Large intestine (tissue), 3 donors: ENCODE data around the gene TMEM176A. TPM values are rescaled to one million over a fixed set of nuclear protein-coding genes. Genes with fewer than 3 reads are reported as not detected.

Experiments
- DNase-seq, 2 donors: peaks; one replicate each; pipeline versions ENCODE4 v3.0.0 to v3.0.0-alpha.2; 2013
- H3K27ac ChIP-seq: one replicate; pipeline ENCODE4 v1.5.1; 2013; ENCODE audit warnings: low read length
- H3K27me3 ChIP-seq: 2 replicates; pipeline ENCODE4 v1.6.1; 2013; ENCODE audit warnings: low read length; ENCODE audit not compliant: control insufficient read depth, insufficient read depth
- H3K36me3 ChIP-seq: 2 replicates; pipeline ENCODE4 v1.6.1; 2013; ENCODE audit warnings: low read length; ENCODE audit not compliant: control insufficient read depth, insufficient read depth
- H3K4me1 ChIP-seq: one replicate; pipeline ENCODE4 v1.6.1; 2013; ENCODE audit warnings: low read length; ENCODE audit not compliant: control insufficient read depth, insufficient read depth
- H3K4me3 ChIP-seq: one replicate; pipeline ENCODE4 v1.5.1; 2013; ENCODE audit warnings: low read length
- H3K9me3 ChIP-seq: one replicate; pipeline ENCODE4 v1.6.1; 2013; ENCODE audit warnings: mild to moderate bottlenecking, low read depth, low read length, moderate library complexity; ENCODE audit not compliant: control insufficient read depth
- WGBS: methylation state at CpG from one replicate; pipeline ENCODE4 v1.1.5; 2013; ENCODE audit warnings: low lambda C conversion rate; ENCODE audit not compliant: insufficient coverage; 5-methylcytosine and 5-hydroxymethylcytosine counted together
- polyA plus RNA-seq: library from polyadenylated mRNA; unstranded; fragments of 120-200 nt; gene quantifications from one replicate; pipeline ENCODE4 v1.2.1, GENCODE V29; 2013

TMEM176A gene
- polyA plus RNA-seq, 1 donor: 300 TPM

GRCh38 chr7:150846291-150847115 lies 45.9 kb downstream of the TMEM176A start:
- no peaks in the 10 kb centered on the region for H3K36me3 ChIP-seq
- DNase-seq: no peak

GRCh38 chr7:150847536-150847935 lies 47.0 kb downstream of the TMEM176A start:
- WGBS: no CpG with 5 or more reads among the region's 5 CpGs
- Histone ChIP-seq H3K27me3 (no peaks in the 10 kb centered on the region), H3K36me3 (no peaks in the 10 kb centered on the region), H3K4me1 (peaks cover 22% of the 10 kb centered on the region), H3K27ac (no peak overlapping the region), H3K4me3 (no peak overlapping the region), H3K9me3 (no peaks in the 10 kb centered on the region)
- DNase-seq: peak; percentile 24 to 55

More at GRCh38 chr7:150846291-150847115, 45.9 kb downstream of the TMEM176A start:
- Histone ChIP-seq H3K4me1 (peaks cover 17% of the 10 kb centered on the region), H3K27ac (no peak overlapping the region), H3K9me3 (no peaks in the 10 kb centered on the region), H3K27me3 (no peaks in the 10 kb centered on the region), H3K4me3 (no peak overlapping the region)
- WGBS: no CpG with 5 or more reads among the region's 14 CpGs

GRCh38 chr7:150848111-150848510 lies 47.5 kb downstream of the TMEM176A start:
- no CpG with 5 or more reads among the region's 8 CpGs for WGBS
- no peak overlapping the region for H3K4me3 ChIP-seq
- peaks cover 22% of the 10 kb centered on the region for H3K4me1 ChIP-seq
- DNase-seq: no peak
- H3K27ac ChIP-seq: no peak overlapping the region
- no peaks in the 10 kb centered on the region for H3K36me3 ChIP-seq
- no peaks in the 10 kb centered on the region for H3K27me3 ChIP-seq
- H3K9me3 ChIP-seq: no peaks in the 10 kb centered on the region

- DNase-seq: no peak
- Histone ChIP-seq H3K9me3 (no peaks in the 10 kb centered on the region), H3K27ac (no peak overlapping the region), H3K4me3 (no peak overlapping the region), H3K4me1 (peaks cover 22% of the 10 kb centered on the region), H3K27me3 (no peaks in the 10 kb centered on the region), H3K36me3 (no peaks in the 10 kb centered on the region)
- WGBS: no CpG with 5 or more reads among the region's 3 CpGs
Measured at GRCh38 chr7:150848561-150849115, 48.1 kb downstream of the TMEM176A start.

- no peak for DNase-seq
- peaks cover 27% of the 10 kb centered on the region for H3K4me1 ChIP-seq
- WGBS: no CpG with 5 or more reads among the region's 10 CpGs
Measured at GRCh38 chr7:150849204-150849775, 48.7 kb downstream of the TMEM176A start.

GRCh38 chr7:150850273-150850672 lies 49.7 kb downstream of the TMEM176A start:
- Histone ChIP-seq H3K36me3 (no peaks in the 10 kb centered on the region), H3K4me1 (peaks cover 28% of the 10 kb centered on the region), H3K27ac (no peak overlapping the region), H3K4me3 (no peak overlapping the region), H3K9me3 (no peaks in the 10 kb centered on the region), H3K27me3 (no peaks in the 10 kb centered on the region)
- WGBS: no CpG with 5 or more reads among the region's 5 CpGs
- no peak for DNase-seq

More at GRCh38 chr7:150849204-150849775, 48.7 kb downstream of the TMEM176A start:
- Histone ChIP-seq H3K27ac (no peak overlapping the region), H3K36me3 (no peaks in the 10 kb centered on the region), H3K27me3 (no peaks in the 10 kb centered on the region), H3K4me3 (no peak overlapping the region), H3K9me3 (no peaks in the 10 kb centered on the region)

GRCh38 chr7:150851492-150852370 lies 51.2 kb downstream of the TMEM176A start:
- peak overlapping the region; percentile 75 for H3K27ac ChIP-seq
- no peak for DNase-seq
- no CpG with 5 or more reads among the region's 19 CpGs for WGBS
- no peaks in the 10 kb centered on the region for H3K27me3 ChIP-seq
- H3K36me3 ChIP-seq: peaks cover 2% of the 10 kb centered on the region
- H3K4me1 ChIP-seq: peaks cover 22% of the 10 kb centered on the region
- H3K9me3 ChIP-seq: no peaks in the 10 kb centered on the region
- peak overlapping the region; percentile 52 for H3K4me3 ChIP-seq

- no CpG with 5 or more reads among the region's 8 CpGs for WGBS
- Histone ChIP-seq H3K4me3 (peak within 1 kb of the TSS; percentile 52), H3K27ac (peak within 1 kb of the TSS; percentile 75), H3K27me3 (no peaks in the 10 kb centered on the region), H3K36me3 (peaks cover 9% of the 10 kb centered on the region), H3K4me1 (peaks cover 19% of the 10 kb centered on the region), H3K9me3 (peaks cover 2% of the 10 kb centered on the region)
- peak; percentile 75 to 92 for DNase-seq
Measured at GRCh38 chr7:150852371-150852905, 51.9 kb downstream of the TMEM176A start, which contains the start of gene AOC1. Gene AOC1, plus strand, starts transcription at chr7:150852517. Its CDS starts 3,954 bp downstream, at chr7:150856471.

- peaks cover 15% of the 10 kb centered on the region for H3K4me1 ChIP-seq
- H3K36me3 ChIP-seq: peaks cover 25% of the 10 kb centered on the region
- DNase-seq: peak in 1 of 2 donors; percentile 47
- WGBS: no CpG with 5 or more reads among the region's 19 CpGs
- H3K27me3 ChIP-seq: no peaks in the 10 kb centered on the region
- H3K27ac ChIP-seq: no peak overlapping the region
- peaks cover 2% of the 10 kb centered on the region for H3K9me3 ChIP-seq
- no peak overlapping the region for H3K4me3 ChIP-seq
Measured at GRCh38 chr7:150854066-150855000, 53.8 kb downstream of the TMEM176A start.
